Activated T-cell treated with anti-CD3 and anti-CD28 coated beads, Interleukin-2, amount 50 U/mL, for 48 hours (primary cell): ENCODE measurements around the gene SCYGR4.

ENCODE experiments used
- DNase-seq, 2 experiments: peaks; one replicate each; pipeline ENCODE4 v3.0.0-alpha.2; 2020

Gene SCYGR4

DNA sequence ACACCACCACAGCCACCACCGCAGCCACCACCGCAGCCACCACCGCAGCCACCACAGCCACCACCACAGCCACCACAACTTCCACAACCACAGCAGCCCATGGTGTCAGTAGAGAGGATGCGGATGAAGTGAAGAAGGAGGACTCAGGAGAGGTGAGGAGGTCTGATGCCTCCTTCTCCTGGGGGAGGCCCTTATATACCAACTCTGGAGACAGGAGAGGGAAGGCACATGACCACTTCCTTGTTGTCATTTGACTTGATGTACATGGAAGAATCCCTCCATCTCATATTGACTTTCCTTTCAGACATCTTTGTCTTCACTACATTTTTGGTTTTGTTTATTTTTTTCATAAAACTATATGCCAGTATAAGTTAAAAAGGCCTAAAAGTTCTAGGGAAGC, 2.6 kb upstream of the SCYGR4 start, which contains the start of gene SCYGR3:
Gene SCYGR3 (minus strand): TSS at position 101 of the 400 bp plus-strand sequence. CDS start 0 bp downstream, at position 101.
- no peak for DNase-seq

GRCh38 chr2:227615181-227615580, 2.1 kb upstream of the SCYGR4 start:
- DNase-seq = no peak

DNA sequence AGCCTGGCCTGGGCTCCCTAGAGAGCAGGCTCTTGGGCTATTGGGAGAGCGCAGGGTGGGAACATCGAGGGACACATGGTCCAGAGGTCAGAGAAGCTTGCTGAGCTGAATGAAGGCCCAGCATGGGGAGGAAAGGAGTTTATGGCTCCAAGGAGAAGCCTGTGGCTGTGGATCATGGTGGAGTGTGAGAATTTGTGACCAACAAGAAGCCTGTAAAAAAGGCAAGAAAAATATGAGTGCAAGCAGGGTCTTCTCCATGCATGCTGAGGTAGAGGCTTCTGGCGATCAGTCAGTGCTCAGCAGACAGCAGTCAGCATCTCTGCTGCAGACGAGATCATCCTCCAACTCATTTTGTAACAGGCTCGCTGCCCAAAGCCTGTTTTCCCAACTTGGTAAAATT, 1.4 kb upstream of the SCYGR4 start:
- DNase-seq = no peak

DNA sequence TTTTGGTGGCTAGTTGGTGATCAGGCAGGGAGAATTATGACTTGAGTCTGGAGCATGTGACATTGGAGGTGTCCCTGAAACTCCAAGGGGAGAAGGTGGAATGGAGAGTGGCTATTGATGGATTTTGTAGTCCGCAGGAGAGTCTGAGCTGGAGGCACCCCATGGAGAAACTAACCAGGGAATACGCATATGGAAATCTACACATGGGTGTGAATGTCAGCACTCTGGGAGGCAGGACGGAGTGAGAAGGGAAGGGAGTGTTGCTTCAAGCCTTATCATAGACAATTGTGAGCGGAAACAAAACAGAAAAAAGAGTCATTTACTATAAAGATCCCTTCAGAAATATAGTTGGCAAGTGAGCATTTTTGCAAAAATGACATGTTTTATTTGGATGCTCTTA, 667 bp upstream of the SCYGR4 start:
- DNase-seq = no peak

- DNase-seq = no peak
Observed at GRCh38 chr2:227623226-227623625, 5.9 kb downstream of the SCYGR4 start.

GRCh38 chr2:227625420-227625819, 8.1 kb downstream of the SCYGR4 start:
- no peak for DNase-seq

DNA sequence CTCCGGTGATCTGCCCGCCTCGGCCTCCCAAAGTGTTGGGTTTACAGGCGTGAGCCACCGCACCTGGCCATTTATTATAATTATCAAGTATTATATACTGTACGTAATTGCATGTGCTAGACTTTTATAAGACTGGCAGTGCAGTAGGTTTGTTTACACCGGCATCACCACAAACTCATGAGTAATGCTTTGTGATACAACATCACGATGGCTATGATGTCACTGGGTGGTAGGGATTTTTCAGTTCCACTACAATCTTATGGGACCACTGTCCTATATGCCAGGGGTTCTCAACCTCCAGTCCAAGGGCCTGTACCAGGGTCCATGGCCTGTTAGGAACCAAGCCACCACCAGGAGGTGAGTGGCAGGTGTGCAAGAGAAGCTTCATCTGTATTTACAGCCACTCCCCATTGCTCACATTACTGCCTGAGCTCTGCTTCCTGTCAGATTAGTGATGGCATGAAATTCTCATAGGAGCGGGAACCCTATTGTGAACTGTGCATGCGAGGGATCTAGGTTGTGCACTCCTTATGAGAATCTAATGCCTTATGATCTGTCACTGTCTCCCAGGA, 9.4 kb downstream of the SCYGR4 start:
- DNase-seq = no peak

DNA sequence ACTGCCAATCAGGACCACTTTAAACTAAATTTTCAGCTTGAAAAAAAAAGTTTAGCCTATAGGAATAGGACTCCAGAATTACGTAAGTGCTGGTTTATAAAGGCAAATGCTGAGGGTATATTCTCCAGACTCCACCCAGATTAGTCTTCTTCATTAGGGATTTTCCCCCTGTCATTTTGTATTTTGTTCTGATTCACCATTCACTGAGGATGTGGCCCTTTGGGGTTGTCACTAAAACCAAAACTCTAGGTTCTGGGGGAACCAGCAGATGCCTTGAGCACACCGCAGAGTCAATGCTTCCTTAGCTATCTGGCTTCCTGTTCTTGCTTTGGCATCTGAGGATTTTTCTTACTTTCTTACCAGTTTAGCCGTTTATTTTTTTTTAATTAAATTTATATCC, 10.5 kb downstream of the SCYGR4 start:
- peak; percentile 22 for DNase-seq

- no peak for DNase-seq
Observed at GRCh38 chr2:227629435-227629834, 12.1 kb downstream of the SCYGR4 start.

DNA sequence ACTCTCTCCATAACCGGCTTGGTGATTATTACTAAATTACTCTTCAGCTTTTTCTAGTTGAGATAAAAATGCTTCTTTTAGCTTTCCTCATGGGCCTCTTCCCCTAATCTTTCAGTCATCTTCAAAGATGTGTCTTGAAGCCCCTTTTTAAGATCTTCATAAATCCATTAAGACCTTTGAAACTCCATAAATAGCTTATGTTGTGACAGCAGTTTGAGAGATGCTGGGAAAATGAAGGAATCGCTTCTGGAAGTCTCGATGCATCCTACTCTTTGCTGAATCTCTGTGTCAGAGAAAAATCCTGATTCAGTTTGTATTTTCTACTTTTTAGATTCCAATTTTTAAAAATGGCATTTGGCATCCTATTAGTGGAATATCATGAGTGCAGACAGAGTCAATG, 13.0 kb downstream of the SCYGR4 start:
- no peak for DNase-seq

- no peak for DNase-seq
Observed at GRCh38 chr2:227632827-227633226, 15.5 kb downstream of the SCYGR4 start.

DNA sequence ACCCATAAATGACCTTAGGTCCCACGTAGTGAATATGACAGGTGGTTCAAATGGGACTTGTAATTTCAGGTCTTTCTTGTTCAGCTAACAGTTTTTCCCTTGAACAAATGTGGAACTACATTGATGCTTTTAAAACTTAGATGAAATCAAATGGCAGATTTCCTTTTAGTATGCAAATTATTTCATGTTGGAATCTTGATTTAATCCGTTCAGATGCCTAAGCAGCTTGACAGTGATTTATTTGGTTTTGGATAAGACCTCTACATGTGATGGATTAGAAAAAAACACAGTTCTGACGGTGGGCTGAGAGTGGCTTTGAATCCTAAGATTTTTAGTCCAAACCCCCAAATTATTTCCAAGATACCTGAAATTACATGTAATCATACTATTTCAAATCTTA, 16.9 kb downstream of the SCYGR4 start:
- no peak for DNase-seq

GRCh38 chr2:227642656-227643055, 25.4 kb downstream of the SCYGR4 start:
- no peak for DNase-seq

- no peak for DNase-seq
Observed at GRCh38 chr2:227643990-227644551, 26.8 kb downstream of the SCYGR4 start.

GRCh38 chr2:227653419-227653818, 36.1 kb downstream of the SCYGR4 start:
- no peak for DNase-seq

GRCh38 chr2:227654426-227654825, 37.1 kb downstream of the SCYGR4 start:
- no peak for DNase-seq

DNA sequence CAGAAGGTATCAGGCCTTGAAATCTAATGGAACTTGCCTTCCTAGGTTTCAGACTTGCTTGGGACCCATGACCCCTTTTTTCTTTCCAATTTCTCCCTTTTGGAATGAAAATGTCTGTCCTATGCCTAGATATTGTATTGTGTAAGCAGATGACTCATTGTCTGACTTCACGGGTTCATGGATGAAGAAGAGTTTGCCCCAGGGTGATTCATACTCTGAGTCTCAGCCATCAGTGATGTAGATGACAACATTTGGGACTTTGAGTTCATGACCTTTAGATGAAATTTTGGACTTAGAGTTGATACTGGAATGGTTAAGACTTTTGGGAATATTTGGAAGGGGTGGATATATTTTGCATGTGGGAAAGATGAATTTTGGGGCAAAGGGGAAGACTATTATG, 38.2 kb downstream of the SCYGR4 start:
- no peak for DNase-seq

GRCh38 chr2:227657199-227657845, 40.0 kb downstream of the SCYGR4 start:
- no peak for DNase-seq

- no peak for DNase-seq
Observed at GRCh38 chr2:227661025-227661649, 43.8 kb downstream of the SCYGR4 start.

DNA sequence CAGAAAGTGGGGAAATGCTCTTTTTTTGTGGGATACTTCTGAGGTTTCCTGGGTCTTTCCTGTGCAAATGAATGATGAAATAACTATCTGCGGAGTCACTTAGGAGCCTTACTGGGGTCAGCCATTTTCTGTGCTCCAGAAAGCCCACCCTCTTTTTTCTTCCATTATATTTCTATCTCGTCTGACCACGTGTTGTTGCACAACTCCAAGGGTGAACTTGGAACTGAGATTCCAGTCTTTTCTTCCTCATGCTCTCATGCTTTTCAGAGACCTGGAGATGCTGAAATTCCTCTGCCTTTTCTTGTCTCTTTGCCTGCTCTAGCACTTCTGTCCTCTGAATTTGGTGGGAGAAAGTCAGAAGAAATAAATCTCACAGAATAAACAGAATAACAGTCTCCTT, 44.5 kb downstream of the SCYGR4 start:
- DNase-seq = no peak

- no peak for DNase-seq
Observed at GRCh38 chr2:227665189-227665940, 48.1 kb downstream of the SCYGR4 start.

DNA sequence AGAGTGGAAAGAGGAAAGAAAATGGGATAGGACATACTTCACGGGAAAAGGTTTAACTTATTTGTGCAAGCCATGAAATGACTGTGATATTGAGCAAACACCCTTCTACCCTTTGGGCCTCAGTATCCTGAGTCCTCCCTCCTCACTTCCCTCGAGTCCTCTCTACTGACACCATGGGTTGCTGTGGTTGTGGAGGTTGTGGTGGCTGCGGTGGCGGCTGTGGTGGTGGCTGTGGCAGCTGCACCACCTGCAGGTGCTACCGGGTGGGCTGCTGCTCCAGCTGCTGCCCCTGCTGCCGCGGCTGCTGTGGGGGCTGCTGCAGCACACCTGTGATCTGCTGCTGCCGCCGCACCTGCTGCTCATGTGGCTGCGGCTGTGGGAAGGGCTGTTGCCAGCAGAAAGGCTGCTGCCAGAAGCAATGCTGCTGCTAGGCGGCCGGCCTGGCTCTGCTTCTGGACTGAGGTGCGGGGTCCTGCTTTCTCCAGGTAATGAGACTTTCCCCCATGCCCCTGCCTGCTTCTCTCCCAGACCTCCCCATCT, 49.4 kb downstream of the SCYGR4 start, which contains the start of gene SCYGR5:
Gene SCYGR5 (plus strand): TSS at position 174 of the 540 bp plus-strand sequence. CDS start 0 bp downstream, at position 174.
- DNase-seq = peak in 1 of 2 experiments; percentile 26
